H1 (cell line): ENCODE results near the gene RERE. TPM values are rescaled to one million over a fixed set of nuclear protein-coding genes. Genes with fewer than 3 reads are reported as not detected.
A peak's percentile ranks its signal among the peaks of the same experiment; 100 is the strongest.

ENCODE experiments used
- NANOG ChIP-seq: IDR thresholded peaks from 2 replicates; pipeline ENCODE4 v1.6.1; 2011; ENCODE audit warnings: low read length, low read depth, mild to moderate bottlenecking, inconsistent platforms; ENCODE audit not compliant: insufficient read depth, poor library complexity, severe bottlenecking
- POLR2A ChIP-seq, 2 experiments: IDR thresholded peaks; 1 replicate in 1 of 2; 2 replicates in 1 of 2; pipeline ENCODE4 v1.6.1; 2011; ENCODE audit warnings: low read depth in 2 of 2, low read length in 2 of 2, mild to moderate bottlenecking in 2 of 2; ENCODE audit errors: control extremely low read depth in 1 of 2
- POLR2AphosphoS5 ChIP-seq: IDR thresholded peaks from 2 replicates; pipeline ENCODE4 v1.6.1; 2011; ENCODE audit warnings: low read depth, low read length
- POU5F1 ChIP-seq: IDR thresholded peaks from 2 replicates; pipeline ENCODE4 v1.6.1; 2011; ENCODE audit warnings: low read depth, mild to moderate bottlenecking, low read length, moderate library complexity
- SRF ChIP-seq: IDR thresholded peaks from 2 replicates; pipeline ENCODE4 v1.6.1; 2011; ENCODE audit warnings: mild to moderate bottlenecking, low read depth, low read length, moderate library complexity
- TBP ChIP-seq: IDR thresholded peaks from 2 replicates; pipeline ENCODE4 v1.6.1; 2011; ENCODE audit warnings: low read depth, low read length, improper control_type of control experiment
- polyA plus RNA-seq, 7 experiments: library from polyadenylated mRNA; depleted of rRNA in 3 of 7; stranded (reverse) in 5 of 7; unstranded in 2 of 7; fragments of >200 nt in 5 of 7; fragments of 200-250 nt in 2 of 7; gene quantifications; 1 replicate in 5 of 7; 2 replicates in 1 of 7; 4 replicates in 1 of 7; pipeline versions ENCODE4 v1.2.1 to v1.2.3, GENCODE V29; 2011 to 2013; ENCODE audit warnings: missing spikeins in 2 of 7, mixed read lengths in 2 of 7
- total RNA-seq: library from RNA; stranded (reverse); fragmentation: NEBNext Ultra II Directional; extraction: Animal tissue kit (Norgen Biotek cat#: 25700); gene quantifications from 2 replicates; pipeline ENCODE4 v1.2.1, GENCODE V29; 2021

The RERE gene
- total and polyA plus RNA-seq, 2 of the 8 experiments (the other 6 are each of a cell fraction or from before 2014, with no cell fraction given): 15.3 to 142 TPM

DNA sequence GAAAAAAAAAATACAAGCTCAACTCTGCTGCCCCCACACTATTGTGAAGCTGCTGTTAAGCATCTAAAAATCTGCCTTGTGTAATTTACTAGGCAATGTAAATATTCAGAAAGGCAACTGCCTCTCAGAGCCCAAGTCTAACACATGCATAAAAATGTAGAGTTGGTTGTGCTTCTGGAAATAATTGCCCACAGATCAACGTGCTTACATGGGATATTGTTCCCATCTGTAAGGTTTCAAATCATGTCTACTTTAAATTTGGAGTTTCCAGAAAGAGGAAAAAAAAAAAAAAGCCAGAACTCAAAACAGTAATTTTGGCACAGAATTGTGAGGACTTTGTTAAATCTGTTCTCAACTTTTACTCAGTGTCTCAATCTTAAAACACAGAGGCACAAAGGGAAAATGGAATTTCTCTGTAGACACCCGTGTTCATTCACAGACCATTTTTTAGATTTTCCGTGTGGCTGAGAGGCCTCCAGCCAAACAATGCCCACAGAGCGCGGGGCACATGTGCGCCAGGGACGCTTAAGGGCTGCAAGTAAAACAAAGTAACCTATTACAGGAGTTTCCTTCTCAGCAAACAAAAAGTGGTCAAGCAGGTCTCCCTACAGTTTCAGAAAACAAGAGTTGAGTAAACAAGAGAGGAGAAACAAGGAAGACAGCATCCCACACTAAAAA is 115.5 kb downstream of the RERE start (continued):
- TF ChIP-seq NANOG (no peak), POU5F1 (no peak), POLR2AphosphoS5 (peak; percentile 72; the same call in 1 of the 2 replicates), TBP (peak; percentile 80), SRF (no peak), POLR2A (IDR thresholded peaks at IDR 0.05; ENCODE audit: control extremely low read depth in 1 of 2, low read depth in 2 of 2, low read length in 2 of 2) (peak; percentile 73 to 74)
